WTC11 (cell line): Measurements from ENCODE around the gene TUBB4B.

Source experiments
- AR ChIP-seq: fragments of 250-450 bp; sonication (Bioruptor Pico); IDR thresholded peaks from 2 replicates; pipeline ENCODE4 v1.9.0; 2021; ENCODE audit warnings: mild to moderate bottlenecking
- TF ChIP-seq, protein P1 (sequence below): fragments of 200-600 bp; IDR thresholded peaks from 2 replicates; pipeline ENCODE4 v1.8.0; 2022; ENCODE audit warnings: antibody characterized with exemption

DNA sequence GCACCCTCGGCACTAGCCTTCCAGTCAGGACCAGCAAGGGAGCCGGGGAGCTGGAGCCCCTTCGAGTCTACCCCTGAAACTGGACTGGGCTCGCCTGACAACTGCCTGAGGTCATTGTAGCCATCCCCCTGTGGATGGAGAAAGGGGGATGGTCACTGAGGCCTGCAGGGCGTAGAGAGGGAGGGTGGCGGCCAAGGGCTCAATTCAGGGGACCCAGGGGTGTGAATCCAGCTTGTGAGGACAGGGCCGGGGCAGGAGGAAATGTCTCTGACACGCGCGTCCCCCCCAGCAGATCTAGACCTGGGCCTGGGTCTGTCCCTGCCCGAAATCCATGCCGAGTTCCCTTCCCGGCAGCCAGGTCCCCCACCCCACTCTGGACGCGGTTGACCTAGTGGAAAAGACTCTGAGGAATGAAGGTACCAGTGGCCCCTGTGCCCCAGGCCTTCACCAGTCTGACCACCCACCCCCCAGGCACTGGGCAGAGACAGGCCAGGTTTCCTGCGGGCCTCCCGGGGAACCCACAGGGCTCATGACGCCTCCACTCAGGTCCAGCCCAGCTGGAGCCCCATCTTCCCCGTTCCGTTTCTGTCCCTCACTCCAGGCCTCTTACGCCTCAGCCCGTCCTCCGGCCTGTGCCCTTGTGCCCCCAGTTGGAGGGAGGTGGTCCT is 9.6 kb upstream of the TUBB4B start:
- no peak for TF ChIP-seq AR (CRISPR knock-in tag)
- TF ChIP-seq, protein P1, sequence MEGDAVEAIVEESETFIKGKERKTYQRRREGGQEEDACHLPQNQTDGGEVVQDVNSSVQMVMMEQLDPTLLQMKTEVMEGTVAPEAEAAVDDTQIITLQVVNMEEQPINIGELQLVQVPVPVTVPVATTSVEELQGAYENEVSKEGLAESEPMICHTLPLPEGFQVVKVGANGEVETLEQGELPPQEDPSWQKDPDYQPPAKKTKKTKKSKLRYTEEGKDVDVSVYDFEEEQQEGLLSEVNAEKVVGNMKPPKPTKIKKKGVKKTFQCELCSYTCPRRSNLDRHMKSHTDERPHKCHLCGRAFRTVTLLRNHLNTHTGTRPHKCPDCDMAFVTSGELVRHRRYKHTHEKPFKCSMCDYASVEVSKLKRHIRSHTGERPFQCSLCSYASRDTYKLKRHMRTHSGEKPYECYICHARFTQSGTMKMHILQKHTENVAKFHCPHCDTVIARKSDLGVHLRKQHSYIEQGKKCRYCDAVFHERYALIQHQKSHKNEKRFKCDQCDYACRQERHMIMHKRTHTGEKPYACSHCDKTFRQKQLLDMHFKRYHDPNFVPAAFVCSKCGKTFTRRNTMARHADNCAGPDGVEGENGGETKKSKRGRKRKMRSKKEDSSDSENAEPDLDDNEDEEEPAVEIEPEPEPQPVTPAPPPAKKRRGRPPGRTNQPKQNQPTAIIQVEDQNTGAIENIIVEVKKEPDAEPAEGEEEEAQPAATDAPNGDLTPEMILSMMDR, result no peak
